Neural cell (in vitro differentiated cells): ENCODE measurements around the gene KCNIP2. TPM values are rescaled to one million over a fixed set of nuclear protein-coding genes. Genes with fewer than 3 reads are reported as not detected.

Source experiments
- H2AFZ ChIP-seq: fragments of 200-600, 300-800 bp; sonication (generic), shearing (Covaris generic); 2 replicates; pipeline ENCODE4 v1.6.0; 2014; ENCODE audit warnings: low read depth, mild to moderate bottlenecking, antibody characterized with exemption, low read length, moderate library complexity
- H3F3A ChIP-seq: fragments of 200-600 bp; shearing (Covaris generic); 2 replicates; pipeline ENCODE4 v1.6.1; 2016; ENCODE audit warnings: mild to moderate bottlenecking, moderate library complexity, mixed read lengths, antibody characterized with exemption, low read length; ENCODE audit not compliant: insufficient read depth, poor library complexity, severe bottlenecking
- H3K27ac ChIP-seq: fragments of 200-600, 300-800 bp; sonication (generic), shearing (Covaris generic); 2 replicates; pipeline ENCODE4 v1.5.1; 2014; ENCODE audit warnings: mild to moderate bottlenecking, low read length, moderate library complexity
- H3K27me3 ChIP-seq: fragments of 300-800, 200-600 bp; sonication (generic), shearing (Covaris generic); 2 replicates; pipeline ENCODE4 v1.6.0; 2014; ENCODE audit warnings: mild to moderate bottlenecking, low read depth, low read length, moderate library complexity; ENCODE audit not compliant: insufficient read depth
- H3K36me3 ChIP-seq: fragments of 300-800, 200-600 bp; sonication (generic), shearing (Covaris generic); 2 replicates; pipeline ENCODE4 v1.5.1; 2014; ENCODE audit warnings: mild to moderate bottlenecking, antibody characterized with exemption, low read length, moderate library complexity; ENCODE audit not compliant: insufficient read depth
- H3K4me2 ChIP-seq: fragments of 300-800, 200-600 bp; sonication (generic), shearing (Covaris generic); 2 replicates; pipeline ENCODE4 v1.6.0; 2014; ENCODE audit warnings: mild to moderate bottlenecking, low read length
- H3K4me3 ChIP-seq: fragments of 300-800, 200-600 bp; sonication (generic), shearing (Covaris generic); 2 replicates; pipeline ENCODE4 v1.5.1; 2014; ENCODE audit warnings: mild to moderate bottlenecking, low read length, moderate library complexity
- H3K79me2 ChIP-seq: fragments of 200-600 bp; shearing (Covaris generic); replicated peaks from 2 replicates; pipeline ENCODE4 v1.6.0; 2014; ENCODE audit warnings: mild to moderate bottlenecking, low read length, moderate library complexity; ENCODE audit not compliant: insufficient read depth
- H3K9ac ChIP-seq: fragments of 300-800, 200-600 bp; sonication (generic), shearing (Covaris generic); 2 replicates; pipeline ENCODE4 v1.6.1; 2016; ENCODE audit warnings: mild to moderate bottlenecking, low read length, mixed read lengths
- H3K9me2 ChIP-seq: fragments of 200-600 bp; shearing (Covaris generic); 2 replicates; pipeline ENCODE4 v1.6.1; 2016; ENCODE audit warnings: mild to moderate bottlenecking, low read length, mixed read lengths; ENCODE audit not compliant: insufficient read depth
- H3K9me3 ChIP-seq: fragments of 200-600, 300-800 bp; sonication (generic), shearing (Covaris generic); 2 replicates; pipeline ENCODE4 v1.6.1; 2016; ENCODE audit warnings: mild to moderate bottlenecking, mixed run types, low read length, moderate library complexity, mixed read lengths
- H4K20me1 ChIP-seq: fragments of 200-600 bp; shearing (Covaris generic); 2 replicates; pipeline ENCODE4 v1.6.1; 2016; ENCODE audit warnings: mild to moderate bottlenecking, mixed run types; ENCODE audit not compliant: insufficient read depth
- CTCF ChIP-seq: fragments of 450-650 bp; IDR thresholded peaks from 2 replicates; pipeline ENCODE4 v1.5.1; 2014; ENCODE audit warnings: antibody characterized with exemption, mild to moderate bottlenecking, moderate library complexity; ENCODE audit not compliant: poor library complexity, severe bottlenecking
- EP300 ChIP-seq: fragments of 450-650 bp; conservative IDR thresholded peaks from 2 replicates; pipeline ENCODE4 v1.6.1; 2014; ENCODE audit warnings: antibody characterized with exemption, mild to moderate bottlenecking, moderate library complexity; ENCODE audit not compliant: poor library complexity, severe bottlenecking
- EZH2 ChIP-seq: fragments of 200-600, 300-800 bp; shearing (Covaris generic), sonication (generic); IDR thresholded peaks from 2 replicates; pipeline ENCODE4 v1.6.1; 2014; ENCODE audit warnings: antibody characterized with exemption, low read length, borderline replicate concordance, mild to moderate bottlenecking; ENCODE audit not compliant: insufficient read depth, poor library complexity, severe bottlenecking
- MXI1 ChIP-seq: fragments of 450-650 bp; conservative IDR thresholded peaks from 2 replicates; pipeline ENCODE4 v1.6.1; 2014; ENCODE audit warnings: antibody characterized with exemption, mild to moderate bottlenecking; ENCODE audit not compliant: poor library complexity, severe bottlenecking
- POLR2AphosphoS5 ChIP-seq: IDR thresholded peaks from 2 replicates; pipeline ENCODE4 v1.6.1; 2012
- RAD21 ChIP-seq: fragments of 450-650 bp; conservative IDR thresholded peaks from 2 replicates; pipeline ENCODE4 v1.6.1; 2014; ENCODE audit warnings: antibody characterized with exemption, mild to moderate bottlenecking, moderate library complexity
- REST ChIP-seq: IDR thresholded peaks from 2 replicates; pipeline ENCODE4 v1.6.1; 2012; ENCODE audit warnings: borderline replicate concordance
- SMC3 ChIP-seq: fragments of 450-650 bp; conservative IDR thresholded peaks from 2 replicates; pipeline ENCODE4 v1.6.1; 2014; ENCODE audit warnings: antibody characterized with exemption, mild to moderate bottlenecking, moderate library complexity; ENCODE audit not compliant: poor library complexity
- TAF1 ChIP-seq: IDR thresholded peaks from 2 replicates; pipeline ENCODE4 v1.6.1; 2012; ENCODE audit warnings: low read depth
- polyA plus RNA-seq: library from polyadenylated mRNA; depleted of rRNA; stranded (reverse); fragments of >200 nt; gene quantifications from 2 replicates; pipeline ENCODE4 v1.2.3, GENCODE V29; 2014

The KCNIP2 gene
- polyA plus RNA-seq, 1 donor from 2014 or later, result 10.0 TPM

GRCh38 chr10:101778781-101779543, 64.6 kb downstream of the KCNIP2 start:
- H3K79me2 ChIP-seq, result no peaks in the 10 kb centered on the region
- peak overlapping the region; percentile 12 for H3K9ac ChIP-seq
- peaks cover 5% of the 10 kb centered on the region for H3F3A ChIP-seq
- H3K4me3 ChIP-seq, result peak overlapping the region; percentile 50
- peaks cover under 1% of the 10 kb centered on the region for H4K20me1 ChIP-seq
- no peaks in the 10 kb centered on the region for H3K9me3 ChIP-seq
- peaks cover 59% of the 10 kb centered on the region for H3K27me3 ChIP-seq
- H3K27ac ChIP-seq, result no peak overlapping the region
- no peaks in the 10 kb centered on the region for H3K9me2 ChIP-seq
- no peaks in the 10 kb centered on the region for H3K36me3 ChIP-seq
- H3K4me2 ChIP-seq, result no peak overlapping the region
- no peak overlapping the region for H2AFZ ChIP-seq
- TF ChIP-seq EZH2, result peak; percentile 55
- TF ChIP-seq EP300, result no peak
- no peak for TF ChIP-seq MXI1
- no peak for TF ChIP-seq TAF1

DNA sequence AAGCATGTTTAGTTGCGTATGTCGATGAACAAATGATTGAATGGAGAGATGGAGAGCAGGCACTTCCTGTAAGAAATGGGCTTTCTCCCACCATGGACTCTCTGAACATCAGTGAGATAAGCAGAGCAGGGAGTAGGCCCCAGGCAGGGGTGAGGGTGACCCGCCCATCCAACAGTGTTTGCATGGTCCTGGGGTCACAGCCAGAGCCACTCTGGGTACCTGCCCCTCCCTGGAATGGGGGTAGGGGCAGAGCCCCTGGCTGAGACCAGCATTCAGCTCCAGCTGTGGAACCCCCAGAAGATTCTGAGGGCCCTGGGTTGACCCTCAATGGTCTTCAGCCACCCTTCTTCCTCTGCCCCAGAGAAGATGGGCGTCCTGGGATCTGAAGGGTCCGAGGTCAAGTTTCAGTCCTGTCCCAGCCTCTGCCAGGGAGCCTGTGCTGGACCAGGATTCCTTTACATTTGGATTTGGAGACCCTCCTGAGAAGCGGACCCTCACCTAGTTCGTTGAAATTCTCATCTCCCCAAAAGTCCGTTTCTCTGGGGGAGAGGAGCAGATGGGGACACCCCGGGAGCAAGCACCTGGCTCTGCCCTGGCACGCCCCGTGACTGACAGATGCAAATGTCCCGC, 65.3 kb downstream of the KCNIP2 start:
- TF ChIP-seq REST, result no peak
- Histone ChIP-seq H3K9me3 (no peaks in the 10 kb centered on the region), H3K4me3 (peak overlapping the region; percentile 50), H3K4me2 (no peak overlapping the region), H3F3A (no peaks in the 10 kb centered on the region), H3K9me2 (no peaks in the 10 kb centered on the region), H3K36me3 (no peaks in the 10 kb centered on the region), H3K9ac (peak overlapping the region; percentile 12), H4K20me1 (no peaks in the 10 kb centered on the region), H2AFZ (no peak overlapping the region), H3K27me3 (peaks cover 66% of the 10 kb centered on the region), H3K27ac (no peak overlapping the region), H3K79me2 (no peaks in the 10 kb centered on the region)

- H2AFZ ChIP-seq, result no peak overlapping the region
- TF ChIP-seq TAF1 (no peak), MXI1 (no peak), SMC3 (no peak), REST (no peak), EP300 (no peak), CTCF (no peak), RAD21 (no peak), EZH2 (no peak), POLR2AphosphoS5 (no peak)
- H3K9me2 ChIP-seq, result no peaks in the 10 kb centered on the region
- no peaks in the 10 kb centered on the region for H4K20me1 ChIP-seq
- no peak overlapping the region for H3K9ac ChIP-seq
- no peak overlapping the region for H3K4me3 ChIP-seq
- H3K9me3 ChIP-seq, result no peaks in the 10 kb centered on the region
- no peaks in the 10 kb centered on the region for H3K36me3 ChIP-seq
- no peak overlapping the region for H3K27ac ChIP-seq
- H3K4me2 ChIP-seq, result no peak overlapping the region
- H3K79me2 ChIP-seq, result no peaks in the 10 kb centered on the region
- no peaks in the 10 kb centered on the region for H3F3A ChIP-seq
- H3K27me3 ChIP-seq, result peaks cover 72% of the 10 kb centered on the region
These were observed 65.9 kb downstream of the KCNIP2 start for GRCh38 chr10:101777619-101778145.
